Vagina (tissue), 2 donors: ENCODE data around the gene SACS. TPM values are rescaled to one million over a fixed set of nuclear protein-coding genes. Genes with fewer than 3 reads are reported as not detected.

Experiments used
- DNase-seq, 2 donors: peaks; one replicate each; pipeline ENCODE4 v3.0.0-alpha.2; 2017; ENCODE audit errors: extremely low spot score in 2 of 2
- H3K27ac ChIP-seq: fragments of 200-600 bp; sonication (generic); one replicate; pipeline ENCODE4 v1.5.1; 2019
- H3K27me3 ChIP-seq: fragments of 200-600 bp; sonication (generic); one replicate; pipeline ENCODE4 v1.5.1; 2019
- H3K36me3 ChIP-seq, 2 donors: fragments of 200-600 bp; sonication (generic); one replicate each; pipeline ENCODE4 v1.5.1; 2017 to 2019
- H3K4me1 ChIP-seq: fragments of 200-600 bp; sonication (generic); one replicate; pipeline ENCODE4 v1.5.1; 2019
- H3K4me3 ChIP-seq, 2 donors: fragments of 200-600 bp; sonication (generic); 1 replicate in 1 of 2; 2 replicates in 1 of 2; pipeline ENCODE4 v1.5.1; 2016 to 2019
- H3K9me3 ChIP-seq: fragments of 200-600 bp; sonication (generic); one replicate; pipeline ENCODE4 v1.5.1; 2019
- POLR2A ChIP-seq, 2 donors: fragments of 450-650 bp; IDR thresholded peaks; one replicate each; pipeline ENCODE4 v1.6.1; 2017; ENCODE audit warnings: antibody characterized with exemption in 2 of 2, mild to moderate bottlenecking in 2 of 2, moderate library complexity in 2 of 2
- POLR2AphosphoS5 ChIP-seq, 2 donors: sonication (generic); formaldehyde crosslinking; IDR thresholded peaks; one replicate each; pipeline ENCODE4 v1.9.0; 2017; ENCODE audit warnings: antibody characterized with exemption in 2 of 2, mild to moderate bottlenecking in 2 of 2, low read depth in 1 of 2; ENCODE audit not compliant: insufficient read depth in 1 of 2
- intact Hi-C: fragments of 100-400 bp; cut with DNase I; formaldehyde crosslinking; loops from one replicate; pipeline ENCODE4 v1.15.1; 2023
- total RNA-seq: library from RNA; depleted of rRNA; stranded (reverse); fragments of >200 nt; gene quantifications from one replicate; pipeline ENCODE4 v1.2.3, GENCODE V29; 2016
- TF ChIP-seq, protein P1 (sequence below), 3 experiments: fragments of 450-650 bp in 2 of 3; fragments of 200-600 bp in 1 of 3; sonication (generic) in 1 of 3; IDR thresholded peaks; one replicate each; pipeline ENCODE4 v1.5.1; 2017 to 2019; ENCODE audit warnings: antibody characterized with exemption in 3 of 3, mild to moderate bottlenecking in 2 of 3, moderate library complexity in 2 of 3

SACS gene
- total RNA-seq, 1 donor from 2014 or later = 24.8 TPM

DNA sequence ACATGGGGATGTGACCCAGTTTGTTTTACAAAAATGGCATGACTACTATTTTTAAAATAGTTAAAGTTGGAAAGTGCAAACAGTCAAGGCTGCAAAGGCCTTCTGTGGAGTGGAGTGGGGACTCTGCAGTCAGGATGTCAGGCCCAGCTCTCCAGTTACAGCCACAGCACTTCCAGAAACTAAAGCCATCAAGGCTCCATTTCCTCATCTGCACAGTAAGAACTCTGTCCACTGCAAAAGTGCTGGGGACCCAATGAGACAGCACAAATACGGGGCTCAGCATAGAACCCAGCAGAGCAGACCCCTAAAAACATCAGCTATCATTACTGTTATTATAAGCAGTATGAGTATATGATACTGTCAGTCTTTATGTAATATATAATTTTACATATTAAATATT is 73.6 kb downstream of the SACS start:
- TF ChIP-seq POLR2A (IDR thresholded peaks at IDR 0.05) = no peak
- TF ChIP-seq, protein P1, sequence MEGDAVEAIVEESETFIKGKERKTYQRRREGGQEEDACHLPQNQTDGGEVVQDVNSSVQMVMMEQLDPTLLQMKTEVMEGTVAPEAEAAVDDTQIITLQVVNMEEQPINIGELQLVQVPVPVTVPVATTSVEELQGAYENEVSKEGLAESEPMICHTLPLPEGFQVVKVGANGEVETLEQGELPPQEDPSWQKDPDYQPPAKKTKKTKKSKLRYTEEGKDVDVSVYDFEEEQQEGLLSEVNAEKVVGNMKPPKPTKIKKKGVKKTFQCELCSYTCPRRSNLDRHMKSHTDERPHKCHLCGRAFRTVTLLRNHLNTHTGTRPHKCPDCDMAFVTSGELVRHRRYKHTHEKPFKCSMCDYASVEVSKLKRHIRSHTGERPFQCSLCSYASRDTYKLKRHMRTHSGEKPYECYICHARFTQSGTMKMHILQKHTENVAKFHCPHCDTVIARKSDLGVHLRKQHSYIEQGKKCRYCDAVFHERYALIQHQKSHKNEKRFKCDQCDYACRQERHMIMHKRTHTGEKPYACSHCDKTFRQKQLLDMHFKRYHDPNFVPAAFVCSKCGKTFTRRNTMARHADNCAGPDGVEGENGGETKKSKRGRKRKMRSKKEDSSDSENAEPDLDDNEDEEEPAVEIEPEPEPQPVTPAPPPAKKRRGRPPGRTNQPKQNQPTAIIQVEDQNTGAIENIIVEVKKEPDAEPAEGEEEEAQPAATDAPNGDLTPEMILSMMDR (IDR thresholded peaks at IDR 0.05) = no peak
- no peak for TF ChIP-seq POLR2AphosphoS5 (IDR thresholded peaks at IDR 0.05; ENCODE audit: insufficient read depth in 1 of 2, low read depth in 1 of 2)
- Histone ChIP-seq H3K4me1 (no peaks in the 10 kb centered on the region), H3K36me3 (peaks cover 0 to 39% of the 10 kb centered on the region in 2 donors), H3K27me3 (no peaks in the 10 kb centered on the region), H3K9me3 (no peaks in the 10 kb centered on the region), H3K27ac (no peak overlapping the region), H3K4me3 (no peak overlapping the region)
- no peak for DNase-seq
- intact Hi-C loops = no loop called here

DNA sequence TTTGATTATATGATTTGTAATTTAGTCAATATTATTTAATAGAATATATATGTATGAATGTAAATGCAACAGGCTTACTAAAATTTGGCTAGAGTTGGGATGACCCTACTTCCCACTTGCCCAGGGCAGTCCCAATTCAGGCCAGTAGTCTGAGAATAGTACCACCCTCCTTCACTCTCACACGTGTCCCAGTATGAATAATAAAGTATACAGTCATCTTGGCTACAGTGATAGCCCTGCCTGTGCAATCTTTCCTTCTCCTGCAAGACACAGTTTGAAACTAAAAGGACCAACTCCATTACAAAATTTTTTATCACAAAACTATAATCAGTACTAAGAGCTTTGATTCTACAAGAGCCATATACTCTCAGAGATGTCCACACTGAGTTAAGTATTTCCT is 76.2 kb downstream of the SACS start:
- TF ChIP-seq, protein P1 (IDR thresholded peaks at IDR 0.05) = no peak
- TF ChIP-seq POLR2A (IDR thresholded peaks at IDR 0.05) = no peak
- TF ChIP-seq POLR2AphosphoS5 (IDR thresholded peaks at IDR 0.05; ENCODE audit: insufficient read depth in 1 of 2, low read depth in 1 of 2) = no peak
- no peaks in the 10 kb centered on the region for H3K27me3 ChIP-seq
- intact Hi-C loops = no loop called here
- H3K4me1 ChIP-seq = no peaks in the 10 kb centered on the region
- no peak overlapping the region for H3K27ac ChIP-seq
- H3K9me3 ChIP-seq = no peaks in the 10 kb centered on the region
- no peak overlapping the region for H3K4me3 ChIP-seq
- peaks cover 0 to 23% of the 10 kb centered on the region in 2 donors for H3K36me3 ChIP-seq
- no peak for DNase-seq

DNA sequence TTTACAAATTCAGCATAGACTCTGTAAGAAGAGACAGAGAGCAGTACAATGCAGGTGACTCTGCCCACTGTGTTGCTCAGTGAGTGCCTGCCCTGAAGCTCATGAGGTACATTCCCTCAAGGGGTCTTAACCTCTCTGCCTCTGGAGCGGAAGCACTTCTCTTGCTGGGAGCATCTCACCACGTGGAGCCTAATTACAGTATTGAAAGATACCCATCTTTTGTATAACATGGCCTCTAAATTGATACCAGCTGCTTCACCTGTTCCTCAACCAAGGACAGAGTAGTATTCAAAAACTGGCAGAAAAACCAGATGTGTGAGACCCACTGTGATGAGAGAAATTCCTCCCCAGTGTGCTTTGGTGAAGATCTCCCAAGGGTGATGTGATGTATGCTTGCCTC is 77.1 kb downstream of the SACS start:
- peaks cover 0 to 23% of the 10 kb centered on the region in 2 donors for H3K36me3 ChIP-seq
- no peak overlapping the region for H3K27ac ChIP-seq
- no peak for DNase-seq
- TF ChIP-seq, protein P1 (IDR thresholded peaks at IDR 0.05) = no peak
- no peak for TF ChIP-seq POLR2AphosphoS5 (IDR thresholded peaks at IDR 0.05; ENCODE audit: insufficient read depth in 1 of 2, low read depth in 1 of 2)
- TF ChIP-seq POLR2A (IDR thresholded peaks at IDR 0.05) = no peak
- intact Hi-C loops = no loop called here
- no peaks in the 10 kb centered on the region for H3K27me3 ChIP-seq
- no peaks in the 10 kb centered on the region for H3K9me3 ChIP-seq
- no peak overlapping the region for H3K4me3 ChIP-seq
- H3K4me1 ChIP-seq = no peaks in the 10 kb centered on the region

DNA sequence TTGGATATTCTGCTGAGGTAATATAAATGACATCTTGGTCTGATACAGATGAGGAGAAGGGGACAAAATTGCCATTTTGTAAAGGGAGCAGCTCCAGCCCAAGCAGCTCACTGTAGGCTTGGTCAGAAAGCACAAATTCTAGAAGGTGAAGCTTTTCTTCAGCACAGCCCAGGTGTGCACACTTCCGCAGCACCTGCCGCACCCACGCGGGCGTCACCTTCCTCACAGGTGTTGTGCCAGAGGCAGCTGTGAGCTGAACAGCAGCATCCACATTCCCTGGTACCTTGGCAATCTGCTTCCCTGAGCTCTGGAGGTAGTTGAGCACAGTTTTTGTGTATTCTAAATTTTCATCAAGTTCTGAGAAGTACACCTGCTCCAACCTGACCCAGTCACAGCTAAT is 79.0 kb downstream of the SACS start:
- no peaks in the 10 kb centered on the region for H3K4me1 ChIP-seq
- H3K36me3 ChIP-seq = peaks cover 0 to 23% of the 10 kb centered on the region in 2 donors
- no peaks in the 10 kb centered on the region for H3K9me3 ChIP-seq
- TF ChIP-seq POLR2A (IDR thresholded peaks at IDR 0.05) (no peak), POLR2AphosphoS5 (IDR thresholded peaks at IDR 0.05; ENCODE audit: insufficient read depth in 1 of 2, low read depth in 1 of 2) (no peak)
- TF ChIP-seq, protein P1 (IDR thresholded peaks at IDR 0.05) = no peak
- no peaks in the 10 kb centered on the region for H3K27me3 ChIP-seq
- intact Hi-C loops = no loop called here
- H3K4me3 ChIP-seq = no peak overlapping the region
- DNase-seq = no peak
- no peak overlapping the region for H3K27ac ChIP-seq

DNA sequence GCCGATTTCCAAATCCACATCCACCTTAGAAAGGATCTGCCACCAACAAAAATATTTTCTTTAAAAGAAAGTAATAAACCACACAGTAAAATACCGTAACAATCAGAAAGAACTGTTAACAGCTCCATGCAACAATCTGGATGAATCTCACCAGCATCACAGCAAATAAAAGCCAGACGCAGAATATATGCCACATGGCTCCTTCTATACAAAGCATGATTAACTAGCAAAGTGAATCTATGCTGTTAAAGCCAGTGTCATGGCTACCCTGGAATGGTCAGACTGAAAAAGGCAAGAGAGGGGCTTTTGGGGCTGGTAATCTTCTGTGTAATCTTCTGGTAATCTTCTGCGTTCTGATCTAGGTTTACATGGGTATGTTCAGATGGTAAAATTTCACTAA is 81.3 kb downstream of the SACS start:
- Histone ChIP-seq H3K4me1 (peaks cover 12% of the 10 kb centered on the region), H3K27ac (no peak overlapping the region), H3K36me3 (peaks cover 0 to 11% of the 10 kb centered on the region in 2 donors), H3K9me3 (no peaks in the 10 kb centered on the region), H3K4me3 (no peak overlapping the region), H3K27me3 (no peaks in the 10 kb centered on the region)
- TF ChIP-seq POLR2A (IDR thresholded peaks at IDR 0.05) (no peak), POLR2AphosphoS5 (IDR thresholded peaks at IDR 0.05; ENCODE audit: insufficient read depth in 1 of 2, low read depth in 1 of 2) (no peak)
- TF ChIP-seq, protein P1 (IDR thresholded peaks at IDR 0.05) = no peak
- no peak for DNase-seq
- intact Hi-C loops = no loop called here
